Measurements from ENCODE around the gene GRPEL1. TPM values are rescaled to one million over a fixed set of nuclear protein-coding genes. Genes with fewer than 3 reads are reported as not detected.

The GRPEL1 gene
- total RNA-seq, 3 donors from 2014 or later, result 129 to 146 (median 136) TPM

Other genes with a start within 250 kb of the GRPEL1 start
- gene TBC1D14, start 158.2 kb downstream of the GRPEL1 start, total RNA-seq, result 10 to 100 TPM; 39.8 to 45.7 (median 41.7) TPM
- gene TADA2B, start 24.7 kb downstream of the GRPEL1 start, total RNA-seq, result 10 to 100 TPM; 16.9 to 21.3 (median 17.0) TPM
- gene SORCS2, start 124.5 kb upstream of the GRPEL1 start, total RNA-seq, result under 1 TPM in 2 of 3 donors, not detected in 1; 0.18 to 0.43 TPM